HG03060 (cell line): ENCODE results near the gene TAF1C.
"Not testable (repeated sequence)": the region's sequence is repeated elsewhere in the genome, so short reads cannot be mapped to it uniquely, and the experiment has no call there.

Source experiments
- ATAC-seq: cut with Tn5 transposase; IDR thresholded peaks from one replicate; pipeline ENCODE4 v1.9.1; 2021; ENCODE audit warnings: low read depth, moderate number of reproducible peaks; ENCODE audit not compliant: unreplicated experiment

TAF1C gene

GRCh38 chr16:84212154-84212553 is 25.3 kb upstream of the TAF1C start:
- no peak for ATAC-seq

GRCh38 chr16:84209989-84210388 is 23.1 kb upstream of the TAF1C start:
- ATAC-seq, result no peak

- no peak for ATAC-seq
Measured at GRCh38 chr16:84207879-84208278, 21.0 kb upstream of the TAF1C start.

- no peak for ATAC-seq
Measured at GRCh38 chr16:84207251-84207650, 20.4 kb upstream of the TAF1C start.

- ATAC-seq, result no peak
Measured at GRCh38 chr16:84205976-84206691, 19.3 kb upstream of the TAF1C start.

- ATAC-seq, result not testable (repeated sequence)
Measured at GRCh38 chr16:84205123-84205522, 18.3 kb upstream of the TAF1C start.

GRCh38 chr16:84204551-84204950 is 17.7 kb upstream of the TAF1C start:
- not testable (repeated sequence) for ATAC-seq

- no peak for ATAC-seq
Measured at GRCh38 chr16:84199861-84200260, 13.0 kb upstream of the TAF1C start.

GRCh38 chr16:84199097-84199496 is 12.2 kb upstream of the TAF1C start:
- ATAC-seq, result no peak

- no peak for ATAC-seq
Measured at GRCh38 chr16:84198401-84198800, 11.5 kb upstream of the TAF1C start.

GRCh38 chr16:84197466-84198128 is 10.7 kb upstream of the TAF1C start:
- no peak for ATAC-seq

- ATAC-seq, result no peak
Measured at GRCh38 chr16:84196727-84197394, 10.0 kb upstream of the TAF1C start.

GRCh38 chr16:84196101-84196500 is 9.2 kb upstream of the TAF1C start:
- no peak for ATAC-seq

GRCh38 chr16:84195201-84196093 is 8.6 kb upstream of the TAF1C start:
- no peak for ATAC-seq

- ATAC-seq, result no peak
Measured at GRCh38 chr16:84194470-84195200, 7.8 kb upstream of the TAF1C start.

GRCh38 chr16:84194018-84194417 is 7.2 kb upstream of the TAF1C start:
- ATAC-seq, result no peak

- ATAC-seq, result no peak
Measured at GRCh38 chr16:84193480-84193879, 6.6 kb upstream of the TAF1C start.

GRCh38 chr16:84191466-84191865 is 4.6 kb upstream of the TAF1C start:
- ATAC-seq, result no peak

- no peak for ATAC-seq
Measured at GRCh38 chr16:84190731-84191388, 4.0 kb upstream of the TAF1C start, which contains the start of gene ADAD2. Gene ADAD2 (plus strand): TSS chr16:84191157. CDS start chr16:84191231, 74 bp downstream.
